ENCODE data around the gene TBX1. TPM values are rescaled to one million over a fixed set of nuclear protein-coding genes. Genes with fewer than 3 reads are reported as not detected.

TBX1 gene
- total RNA-seq, 1 experiment from 2014 or later, result 0.61 TPM

DNA sequence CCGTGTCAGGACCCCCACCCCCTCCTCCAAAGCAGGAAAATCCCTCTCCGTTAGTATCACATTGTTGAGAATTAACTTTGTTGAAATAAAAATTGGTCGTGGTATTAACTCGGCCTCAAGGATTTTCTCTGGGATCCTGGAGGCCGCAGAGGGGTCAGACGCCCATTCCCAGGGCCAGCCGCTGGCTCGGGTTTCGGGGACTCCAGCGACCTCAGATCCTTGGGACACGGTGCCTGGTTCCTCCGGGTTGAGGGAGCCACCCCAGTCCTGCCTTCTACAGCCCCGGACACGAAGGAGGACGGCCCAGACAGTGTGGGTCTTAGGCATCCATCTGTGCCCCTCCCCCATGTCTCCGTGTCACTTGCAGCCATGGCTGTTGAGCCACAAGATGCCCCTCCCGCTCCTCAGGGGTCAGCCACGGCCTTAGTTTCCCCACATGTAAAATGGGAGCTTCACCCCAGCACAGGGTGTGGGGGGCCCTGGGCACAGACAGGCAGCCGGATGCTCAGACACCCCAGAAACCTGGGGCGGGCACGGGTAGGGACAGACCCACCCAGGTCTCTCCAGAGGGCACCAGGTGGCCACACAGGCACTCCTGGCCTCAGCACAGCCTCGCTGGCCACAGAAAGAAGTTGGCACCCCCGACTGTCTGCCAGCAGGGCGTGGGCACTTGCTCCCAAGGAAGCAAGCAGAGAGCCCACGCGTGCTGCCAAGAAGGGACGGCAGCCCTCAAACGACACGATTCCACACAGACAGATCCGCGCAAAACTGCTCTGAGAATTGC is 21.7 kb upstream of the TBX1 start:
- H3K36me3 ChIP-seq, result no peaks in the 10 kb centered on the region
- no peak overlapping the region for H3K4me3 ChIP-seq
- H3K27ac ChIP-seq, result no peak overlapping the region
- no peaks in the 10 kb centered on the region for H3K27me3 ChIP-seq (replicated peaks)
- no peaks in the 10 kb centered on the region for H3K9me3 ChIP-seq (replicated peaks)
- no peak for DNase-seq (ENCODE audit: low read depth in 1 of 2, low spot score in 2 of 2)
- no peaks in the 10 kb centered on the region for H3K4me1 ChIP-seq (replicated peaks)

DNA sequence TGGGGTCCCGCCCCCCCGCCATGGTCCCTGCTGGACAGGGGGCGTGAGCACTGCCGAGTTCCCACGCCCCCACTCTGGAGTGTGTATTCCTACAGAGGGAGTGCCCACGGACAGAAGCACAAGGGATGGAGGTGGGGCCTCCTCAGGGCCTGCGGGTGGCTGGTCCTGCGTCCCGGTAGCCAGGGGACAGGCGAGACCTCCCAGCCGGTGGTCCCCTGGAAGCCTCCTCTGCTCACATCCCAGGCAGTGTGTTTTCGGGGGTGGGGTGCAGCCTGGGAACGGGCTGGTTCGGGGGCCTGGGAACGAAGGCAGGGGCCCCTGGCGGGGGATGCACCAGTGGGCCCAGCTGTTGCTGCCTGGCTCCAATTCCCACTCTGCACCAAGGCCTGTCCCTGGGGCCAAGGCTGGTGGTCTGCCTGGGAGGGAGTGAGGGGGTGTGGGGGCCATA is 21.1 kb upstream of the TBX1 start:
- no peaks in the 10 kb centered on the region for H3K36me3 ChIP-seq
- H3K4me3 ChIP-seq, result no peak overlapping the region
- no peak overlapping the region for H3K27ac ChIP-seq
- no peaks in the 10 kb centered on the region for H3K9me3 ChIP-seq (replicated peaks)
- H3K27me3 ChIP-seq (replicated peaks), result no peaks in the 10 kb centered on the region
- DNase-seq (ENCODE audit: low read depth in 1 of 2, low spot score in 2 of 2), result no peak
- no peaks in the 10 kb centered on the region for H3K4me1 ChIP-seq (replicated peaks)

DNA sequence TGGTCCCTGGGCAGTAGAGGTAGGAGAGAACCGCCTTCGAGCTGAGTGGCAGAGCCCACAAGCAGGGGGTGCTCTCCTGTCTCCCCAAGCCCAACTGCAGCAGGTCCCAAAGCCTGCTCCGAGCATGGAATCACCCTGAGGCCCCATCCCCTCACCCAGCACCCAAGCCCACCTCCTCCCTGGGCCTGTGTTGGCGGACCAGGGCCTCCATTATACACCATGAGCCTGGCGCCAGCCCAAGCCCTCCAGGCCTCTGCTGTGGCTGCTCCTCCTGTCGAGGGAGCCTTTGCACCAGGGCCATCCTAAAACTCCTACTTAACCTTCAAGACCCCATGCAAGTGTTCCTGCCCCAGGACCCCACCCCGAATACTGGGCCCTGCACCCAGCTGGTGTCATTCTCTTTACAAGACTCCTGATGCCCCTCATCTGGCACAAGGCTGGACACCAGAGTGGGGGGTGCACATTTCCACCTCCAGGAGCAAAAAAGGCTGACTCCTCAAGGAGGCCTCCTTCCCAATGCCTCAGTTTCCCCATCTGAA is 20.6 kb upstream of the TBX1 start:
- Histone ChIP-seq H3K36me3 (no peaks in the 10 kb centered on the region), H3K27ac (no peak overlapping the region), H3K9me3 (replicated peaks) (no peaks in the 10 kb centered on the region), H3K27me3 (replicated peaks) (no peaks in the 10 kb centered on the region), H3K4me3 (no peak overlapping the region), H3K4me1 (replicated peaks) (no peaks in the 10 kb centered on the region)
- DNase-seq (ENCODE audit: low read depth in 1 of 2, low spot score in 2 of 2), result no peak

DNA sequence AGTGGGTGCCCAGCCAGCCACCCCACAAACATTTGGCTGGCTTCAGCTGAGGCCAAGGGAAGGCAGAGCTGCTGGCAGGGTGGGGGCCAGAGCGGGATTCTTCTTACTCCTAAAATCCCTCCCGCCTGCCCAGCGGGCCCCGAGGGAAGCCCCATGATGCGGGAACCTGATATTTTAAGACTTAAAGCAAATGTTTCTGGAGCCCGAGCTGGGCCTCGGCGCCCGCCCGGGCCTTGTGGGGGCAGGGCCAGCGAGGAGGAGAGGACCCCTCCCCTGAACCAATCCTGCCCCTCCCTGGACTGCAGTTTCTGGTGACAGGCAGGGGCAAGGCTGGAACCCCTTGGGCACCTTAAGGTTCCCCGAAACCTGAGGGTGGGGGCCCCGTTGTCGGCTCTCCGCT is 20.0 kb upstream of the TBX1 start:
- Histone ChIP-seq H3K4me3 (no peak overlapping the region), H3K36me3 (no peaks in the 10 kb centered on the region), H3K27ac (no peak overlapping the region), H3K27me3 (replicated peaks) (no peaks in the 10 kb centered on the region), H3K4me1 (replicated peaks) (peaks cover under 1% of the 10 kb centered on the region), H3K9me3 (replicated peaks) (no peaks in the 10 kb centered on the region)
- no peak for DNase-seq (ENCODE audit: low read depth in 1 of 2, low spot score in 2 of 2)

DNA sequence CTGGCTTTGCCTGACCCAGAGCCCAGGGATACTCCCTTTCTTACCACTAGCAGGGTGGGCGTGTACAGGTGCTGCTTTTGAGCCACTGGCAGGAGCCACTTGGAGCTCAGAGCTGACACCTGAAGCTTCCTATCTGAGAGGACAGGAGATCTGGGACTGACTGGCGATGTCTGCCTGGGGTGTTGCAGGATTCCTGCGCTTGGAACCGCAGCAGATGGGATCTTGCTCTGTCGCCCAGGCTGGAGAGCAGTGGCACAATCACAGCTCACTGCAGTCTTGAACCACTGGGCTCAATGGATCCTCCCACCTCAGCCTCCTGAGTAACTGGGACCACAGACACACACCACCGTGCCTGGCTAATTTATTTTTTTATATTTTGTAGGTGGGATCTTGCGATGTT is 19.5 kb upstream of the TBX1 start:
- Histone ChIP-seq H3K4me3 (no peak overlapping the region), H3K36me3 (no peaks in the 10 kb centered on the region), H3K27ac (no peak overlapping the region), H3K4me1 (replicated peaks) (peaks cover 5% of the 10 kb centered on the region), H3K9me3 (replicated peaks) (no peaks in the 10 kb centered on the region), H3K27me3 (replicated peaks) (no peaks in the 10 kb centered on the region)
- no peak for DNase-seq (ENCODE audit: low read depth in 1 of 2, low spot score in 2 of 2)

DNA sequence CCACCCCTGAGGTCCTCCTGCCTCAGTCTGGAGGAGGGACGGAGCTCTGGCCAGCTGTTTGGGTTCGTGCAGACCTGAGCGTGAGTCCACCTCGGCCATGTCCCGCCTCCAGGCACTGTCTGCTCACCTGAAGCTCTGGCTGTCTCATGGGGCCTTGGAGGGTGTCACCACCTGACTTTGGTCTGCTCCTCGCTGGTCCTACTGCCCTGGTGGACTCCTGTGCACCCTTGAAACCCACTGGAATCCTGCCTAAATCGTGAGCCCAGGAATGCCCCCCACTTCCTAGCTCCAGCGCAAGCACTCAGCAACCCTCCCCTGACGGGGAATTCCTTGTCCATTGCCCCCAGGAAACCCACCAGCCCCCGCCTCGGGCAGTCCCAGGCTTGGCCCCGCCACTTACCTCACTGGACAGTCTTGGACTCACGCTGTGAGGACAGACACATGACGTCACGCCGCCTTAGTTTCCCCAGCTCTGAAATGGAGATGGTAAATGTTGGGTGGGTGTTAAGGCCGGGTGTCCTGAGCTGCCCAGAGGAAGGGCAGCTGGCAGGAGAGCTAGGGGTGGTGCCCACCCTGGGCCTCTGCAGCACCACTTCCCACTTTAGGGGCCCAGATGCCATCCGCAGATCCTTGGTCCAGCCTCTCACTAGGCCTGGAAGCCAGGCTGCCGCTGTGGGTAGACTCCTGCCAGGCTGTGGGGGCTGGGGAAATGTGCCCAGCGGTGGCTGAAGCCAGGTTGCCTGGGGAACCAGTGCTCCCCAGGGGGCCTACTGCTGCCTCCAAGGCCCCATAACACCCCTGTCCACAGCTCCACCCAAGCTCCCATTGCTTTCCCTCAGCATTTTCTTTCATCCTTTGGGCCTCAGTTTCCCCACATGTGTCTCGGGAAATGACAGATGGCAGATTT is 18.2 kb upstream of the TBX1 start:
- H3K27ac ChIP-seq, result no peak overlapping the region
- H3K36me3 ChIP-seq, result no peaks in the 10 kb centered on the region
- H3K27me3 ChIP-seq (replicated peaks), result no peaks in the 10 kb centered on the region
- H3K9me3 ChIP-seq (replicated peaks), result no peaks in the 10 kb centered on the region
- DNase-seq (ENCODE audit: low read depth in 1 of 2, low spot score in 2 of 2), result no peak
- no peak overlapping the region for H3K4me3 ChIP-seq
- peaks cover 7% of the 10 kb centered on the region for H3K4me1 ChIP-seq (replicated peaks)

DNA sequence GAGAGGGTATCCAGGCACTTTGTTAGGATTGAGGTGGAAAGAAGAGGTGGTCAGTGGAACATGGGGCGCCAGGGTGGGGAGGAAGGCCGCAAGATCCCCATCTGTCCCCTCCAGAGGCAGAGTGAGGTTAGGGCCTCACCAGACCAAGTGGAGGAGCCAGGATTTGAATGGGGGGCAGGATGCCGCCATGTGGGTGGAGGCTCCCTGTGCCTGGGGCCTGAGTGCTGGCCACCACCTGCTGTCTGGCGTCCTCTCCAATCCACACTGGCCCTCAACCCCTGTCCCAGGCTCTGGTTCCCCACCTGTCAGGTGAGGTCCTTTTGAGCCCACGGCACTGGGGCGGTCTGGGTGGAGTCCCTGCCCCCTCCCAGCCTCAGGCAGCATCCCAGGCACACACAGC is 17.5 kb upstream of the TBX1 start:
- H3K4me1 ChIP-seq (replicated peaks), result peaks cover 7% of the 10 kb centered on the region
- no peak for DNase-seq (ENCODE audit: low read depth in 1 of 2, low spot score in 2 of 2)
- no peaks in the 10 kb centered on the region for H3K9me3 ChIP-seq (replicated peaks)
- H3K36me3 ChIP-seq, result no peaks in the 10 kb centered on the region
- no peaks in the 10 kb centered on the region for H3K27me3 ChIP-seq (replicated peaks)
- no peak overlapping the region for H3K4me3 ChIP-seq
- no peak overlapping the region for H3K27ac ChIP-seq

DNA sequence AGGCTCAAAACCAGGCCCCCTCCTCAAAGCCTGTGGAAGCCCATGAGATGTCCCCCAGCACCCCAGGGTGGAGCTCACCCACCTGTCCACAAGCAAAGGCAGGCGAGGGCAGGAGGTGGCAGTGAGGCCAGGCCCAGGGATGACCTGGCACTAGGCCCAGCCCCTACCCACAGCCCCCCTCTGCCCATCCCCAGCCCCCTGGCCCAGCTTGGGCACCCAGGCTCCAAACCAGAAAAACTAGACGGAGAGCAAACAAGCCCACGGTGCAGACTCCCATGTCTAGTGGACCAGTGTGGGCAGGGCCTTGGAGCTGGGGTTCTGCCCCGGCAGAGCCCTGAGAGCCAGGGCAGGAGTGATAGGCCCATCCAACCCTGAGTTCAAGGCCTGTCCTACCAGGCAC is 16.9 kb upstream of the TBX1 start:
- Histone ChIP-seq H3K27me3 (replicated peaks) (no peaks in the 10 kb centered on the region), H3K4me3 (no peak overlapping the region), H3K9me3 (replicated peaks) (no peaks in the 10 kb centered on the region), H3K4me1 (replicated peaks) (peaks cover 7% of the 10 kb centered on the region), H3K36me3 (no peaks in the 10 kb centered on the region), H3K27ac (no peak overlapping the region)
- no peak for DNase-seq (ENCODE audit: low read depth in 1 of 2, low spot score in 2 of 2)

DNA sequence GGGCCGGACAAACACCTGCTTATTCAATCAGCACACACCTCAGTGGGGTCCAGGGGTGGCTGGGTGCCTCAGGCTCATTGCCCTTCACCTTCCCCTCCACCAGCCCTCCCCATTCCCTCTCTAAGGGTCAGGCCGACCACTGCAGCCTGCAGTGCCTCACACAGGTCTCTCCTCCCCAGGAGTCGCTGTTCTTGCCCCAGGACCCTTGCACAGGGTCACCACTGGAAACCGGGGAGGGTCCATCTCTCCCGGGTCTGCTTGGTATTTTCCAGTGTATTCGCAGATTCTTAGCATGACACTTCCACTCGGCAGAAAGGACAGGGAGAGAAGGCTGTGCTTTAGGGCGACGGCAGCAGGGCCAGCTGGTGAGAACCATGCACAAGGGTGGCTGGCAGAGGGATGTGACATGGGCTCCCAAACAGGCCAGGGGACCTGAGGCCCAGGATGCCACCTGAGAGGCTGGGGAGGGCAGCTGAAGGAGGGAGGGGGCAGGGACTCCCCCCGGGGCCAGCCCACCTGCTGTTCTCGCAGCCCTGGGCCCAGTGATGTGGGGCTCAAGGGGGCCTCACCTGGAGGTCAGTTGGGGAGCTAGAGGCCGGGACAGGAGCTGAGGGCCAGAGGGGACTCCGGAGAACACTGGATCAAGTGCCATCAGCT is 16.1 kb upstream of the TBX1 start:
- H3K4me1 ChIP-seq (replicated peaks), result peaks cover 11% of the 10 kb centered on the region
- H3K9me3 ChIP-seq (replicated peaks), result no peaks in the 10 kb centered on the region
- no peaks in the 10 kb centered on the region for H3K36me3 ChIP-seq
- no peak overlapping the region for H3K27ac ChIP-seq
- no peak for DNase-seq (ENCODE audit: low read depth in 1 of 2, low spot score in 2 of 2)
- H3K27me3 ChIP-seq (replicated peaks), result no peaks in the 10 kb centered on the region
- no peak overlapping the region for H3K4me3 ChIP-seq

DNA sequence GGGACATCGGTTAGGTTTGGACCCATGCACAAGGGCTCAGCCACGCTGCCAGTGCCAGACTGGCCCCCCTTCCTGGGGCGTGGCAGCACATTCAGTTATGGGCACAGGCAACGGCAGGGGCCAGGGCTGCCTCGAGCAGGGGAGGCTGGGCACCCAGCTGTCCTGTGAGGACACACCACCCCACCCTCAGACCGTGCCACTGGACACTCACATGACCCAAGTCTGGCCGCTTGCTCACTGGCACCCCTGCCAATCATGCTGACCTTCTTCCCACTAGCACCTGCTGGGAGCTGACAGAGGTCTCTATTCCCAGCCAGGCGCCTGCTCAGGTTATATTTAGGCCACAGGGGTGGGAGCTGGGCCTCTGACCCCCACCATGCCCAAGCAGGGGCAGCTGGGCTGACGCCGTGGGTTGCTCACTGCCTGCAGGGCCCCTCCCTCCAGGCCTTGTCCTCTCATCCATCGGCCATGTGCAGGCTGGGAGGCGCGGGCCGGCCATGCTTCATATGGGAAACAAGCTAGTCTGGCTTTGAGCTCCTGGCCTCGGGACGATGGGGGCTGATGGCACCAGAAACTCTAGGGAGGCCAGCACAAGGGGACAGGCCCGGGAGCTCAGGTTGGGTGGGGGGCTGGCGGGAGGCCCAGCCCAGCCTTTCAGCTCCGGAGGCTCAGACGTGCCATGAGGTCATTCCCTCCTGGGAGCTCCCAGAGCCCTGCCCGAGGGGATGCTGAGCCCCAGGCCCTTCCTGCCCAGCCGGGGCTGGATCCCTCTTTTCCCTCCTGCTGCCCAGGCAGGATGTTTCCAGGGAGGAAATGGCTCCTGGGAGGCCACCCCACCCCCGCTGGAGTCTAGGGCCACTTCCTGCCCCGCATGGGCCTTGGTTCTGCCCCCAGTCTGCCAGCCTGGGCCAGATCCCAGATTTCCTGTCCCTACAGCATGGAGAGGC is 15.2 kb upstream of the TBX1 start:
- DNase-seq (ENCODE audit: low read depth in 1 of 2, low spot score in 2 of 2), result no peak
- Histone ChIP-seq H3K4me3 (no peak overlapping the region), H3K27ac (no peak overlapping the region), H3K36me3 (no peaks in the 10 kb centered on the region), H3K4me1 (replicated peaks) (peaks cover 11% of the 10 kb centered on the region), H3K27me3 (replicated peaks) (no peaks in the 10 kb centered on the region), H3K9me3 (replicated peaks) (no peaks in the 10 kb centered on the region)

DNA sequence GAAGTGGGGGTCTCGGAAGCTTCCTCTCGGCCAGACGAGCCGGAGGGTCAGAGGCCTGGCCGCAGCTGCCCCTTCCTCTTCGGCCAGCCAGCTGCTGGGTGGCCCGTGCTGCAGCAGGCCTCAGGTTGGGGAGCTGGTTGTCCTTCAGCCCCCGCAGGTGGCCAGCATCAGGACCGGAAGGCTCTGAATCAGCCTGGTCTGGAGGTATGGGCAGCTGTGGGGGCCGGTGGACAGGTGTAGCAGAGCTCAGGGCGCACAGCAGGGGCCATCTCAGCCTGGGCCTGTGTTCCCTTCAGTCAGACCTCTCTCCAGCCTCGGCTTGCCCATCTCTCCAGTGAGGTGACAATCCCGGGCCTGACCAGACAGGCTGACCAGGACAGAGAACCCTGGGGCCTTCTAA is 13.9 kb upstream of the TBX1 start:
- no peak overlapping the region for H3K27ac ChIP-seq

DNA sequence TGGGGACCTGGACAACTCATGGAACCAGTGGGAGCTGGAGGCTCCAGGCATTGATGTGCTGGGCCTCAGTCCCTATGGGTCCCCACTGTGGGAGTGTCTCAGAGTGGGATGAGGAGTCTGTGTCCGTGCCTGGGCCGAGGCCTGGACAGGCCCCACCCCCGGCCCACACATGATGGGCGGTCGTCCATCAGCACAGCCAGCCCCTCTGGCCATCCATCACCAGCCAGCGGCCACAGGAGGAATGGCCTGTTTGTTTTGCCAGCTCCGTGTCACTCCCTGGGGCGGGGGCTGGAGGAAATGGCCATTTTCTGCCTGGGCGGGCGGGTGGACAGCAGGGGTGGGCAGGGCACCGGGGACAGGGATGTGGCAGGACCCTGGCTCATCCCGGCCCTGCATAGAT is 13.0 kb upstream of the TBX1 start:
- H3K4me3 ChIP-seq, result no peak overlapping the region
- H3K4me1 ChIP-seq (replicated peaks), result peaks cover 25% of the 10 kb centered on the region
- no peaks in the 10 kb centered on the region for H3K27me3 ChIP-seq (replicated peaks)
- no peak for DNase-seq (ENCODE audit: low read depth in 1 of 2, low spot score in 2 of 2)
- H3K27ac ChIP-seq, result no peak overlapping the region
- H3K36me3 ChIP-seq, result no peaks in the 10 kb centered on the region
- no peaks in the 10 kb centered on the region for H3K9me3 ChIP-seq (replicated peaks)

More for the DNA sequence above, 13.9 kb upstream of the TBX1 start:
- Histone ChIP-seq H3K27me3 (replicated peaks) (no peaks in the 10 kb centered on the region), H3K9me3 (replicated peaks) (no peaks in the 10 kb centered on the region), H3K36me3 (no peaks in the 10 kb centered on the region), H3K4me3 (no peak overlapping the region), H3K4me1 (replicated peaks) (peaks cover 22% of the 10 kb centered on the region)
- DNase-seq (ENCODE audit: low read depth in 1 of 2, low spot score in 2 of 2), result no peak

DNA sequence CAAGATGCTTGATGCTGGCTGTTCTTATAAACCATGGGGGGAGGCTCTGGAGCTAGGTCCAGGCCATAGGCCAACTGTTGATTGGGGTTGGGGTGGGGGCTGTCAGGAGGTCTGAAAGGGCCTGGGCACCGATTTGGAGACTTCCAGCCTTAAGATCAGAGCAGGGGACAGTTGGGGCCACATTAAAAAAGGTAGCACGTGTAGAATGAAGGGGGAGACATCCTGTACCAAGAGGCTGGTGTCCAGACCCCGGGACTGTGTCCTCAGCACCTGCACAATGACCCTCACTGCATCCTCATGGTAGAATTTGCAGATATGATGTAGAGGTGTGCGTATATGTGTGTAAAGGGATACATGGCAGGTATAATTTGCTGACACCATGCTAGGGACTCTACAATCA is 12.4 kb upstream of the TBX1 start:
- Histone ChIP-seq H3K27me3 (replicated peaks) (no peaks in the 10 kb centered on the region), H3K27ac (no peak overlapping the region), H3K9me3 (replicated peaks) (no peaks in the 10 kb centered on the region), H3K36me3 (no peaks in the 10 kb centered on the region), H3K4me3 (no peak overlapping the region), H3K4me1 (replicated peaks) (peaks cover 25% of the 10 kb centered on the region)
- DNase-seq (ENCODE audit: low read depth in 1 of 2, low spot score in 2 of 2), result no peak

Data from SJSA1 (cell line).